SK-N-SH (cell line): Measurements from ENCODE around the gene SURF4. TPM values are rescaled to one million over a fixed set of nuclear protein-coding genes. Genes with fewer than 3 reads are reported as not detected.

ENCODE experiments used
- CTCF ChIA-PET: fragments of 300-600, 350-600 bp; formaldehyde crosslinking; extraction: SDS; loops from one replicate; lab custom pipeline; 2021; lab: Yijun Ruan, JAX
- POLR2A ChIA-PET: fragments of 350-600 bp; sonication (Branson Sonifier 250); formaldehyde crosslinking; extraction: SDS; loops from one replicate; lab custom pipeline; 2020; ENCODE audit warnings: antibody characterized with exemption, inconsistent platforms; lab: Yijun Ruan, JAX
- DNase-seq: peaks from one replicate; pipeline ENCODE4 v3.0.0; 2012
- H2AFZ ChIP-seq: fragments of 200-600 bp; sonication (generic); 2 replicates; pipeline ENCODE4 v1.8.1; 2016; ENCODE audit warnings: antibody characterized with exemption, mild to moderate bottlenecking, low read depth
- H3F3A ChIP-seq: fragments of 200-600 bp; sonication (generic); replicated peaks from 2 replicates; pipeline ENCODE3; 2016; ENCODE audit warnings: antibody characterized with exemption, mild to moderate bottlenecking; ENCODE audit not compliant: insufficient read depth
- H3K27ac ChIP-seq, 2 experiments: fragments of 200-500 bp in 1 of 2; fragments of 200-600 bp in 1 of 2; sonication (Bioruptor generic) in 1 of 2; sonication (generic), shearing (Covaris generic) in 1 of 2; 2 replicates each; pipeline versions ENCODE4 v1.5.1 to v1.6.1; 2014 to 2016; ENCODE audit warnings: low read depth in 2 of 2, inconsistent platforms in 1 of 2, low read length in 1 of 2, mild to moderate bottlenecking in 1 of 2, mixed read lengths in 1 of 2
- H3K27me3 ChIP-seq: fragments of 200-600 bp; sonication (generic), shearing (Covaris generic); 2 replicates; pipeline ENCODE4 v1.6.1; 2016; ENCODE audit warnings: mixed run types; ENCODE audit not compliant: insufficient read depth
- H3K36me3 ChIP-seq, 2 experiments: fragments of 200-500 bp in 1 of 2; fragments of 200-600 bp in 1 of 2; sonication (Bioruptor generic) in 1 of 2; sonication (generic) in 1 of 2; replicated peaks in 1 of 2; 2 replicates each; pipeline versions ENCODE3 to v1.5.1; 2014 to 2016; ENCODE audit warnings: low read length in 1 of 2, mild to moderate bottlenecking in 1 of 2; ENCODE audit not compliant: insufficient read depth in 2 of 2, control insufficient read depth in 1 of 2
- H3K4me1 ChIP-seq, 2 experiments: fragments of 200-500 bp in 1 of 2; fragments of 200-600 bp in 1 of 2; sonication (Bioruptor generic) in 1 of 2; sonication (generic), shearing (Covaris generic) in 1 of 2; 2 replicates each; pipeline versions ENCODE4 v1.5.1 to v1.6.1; 2014 to 2016; ENCODE audit warnings: low read depth in 1 of 2, low read length in 1 of 2, mixed run types in 1 of 2; ENCODE audit not compliant: insufficient read depth in 2 of 2, control insufficient read depth in 1 of 2
- H3K4me2 ChIP-seq: fragments of 200-600 bp; sonication (generic), shearing (Covaris generic); 2 replicates; pipeline ENCODE4 v1.6.1; 2017; ENCODE audit warnings: mixed run types
- H3K4me3 ChIP-seq, 2 experiments: fragments of 200-500 bp in 1 of 2; fragments of 200-600 bp in 1 of 2; sonication (Bioruptor generic) in 1 of 2; sonication (generic), shearing (Covaris generic) in 1 of 2; 2 replicates each; pipeline versions ENCODE4 v1.5.1 to v1.8.1; 2014 to 2016; ENCODE audit warnings: low read depth in 2 of 2, inconsistent platforms in 1 of 2, low read length in 1 of 2, mild to moderate bottlenecking in 1 of 2, mixed read lengths in 1 of 2, moderate library complexity in 1 of 2
- H3K79me2 ChIP-seq: fragments of 200-600 bp; sonication (generic); 2 replicates; pipeline ENCODE4 v1.8.1; 2017; ENCODE audit warnings: mild to moderate bottlenecking; ENCODE audit not compliant: insufficient read depth
- H3K9ac ChIP-seq: fragments of 200-600 bp; sonication (generic); 2 replicates; pipeline ENCODE4 v1.6.1; 2017; ENCODE audit warnings: mixed run types
- H3K9me2 ChIP-seq: fragments of 200-600 bp; sonication (generic); 2 replicates; pipeline ENCODE4 v1.6.1; 2017; ENCODE audit warnings: mixed run types
- H3K9me3 ChIP-seq: fragments of 200-600 bp; sonication (generic); 2 replicates; pipeline ENCODE4 v1.6.1; 2017; ENCODE audit warnings: mixed run types, mild to moderate bottlenecking, moderate library complexity
- H4K20me1 ChIP-seq: fragments of 200-600 bp; sonication (generic); 2 replicates; pipeline ENCODE4 v1.6.1; 2017; ENCODE audit warnings: mild to moderate bottlenecking, mixed run types; ENCODE audit not compliant: insufficient read depth
- ELF1 ChIP-seq: IDR thresholded peaks from 2 replicates; pipeline ENCODE4 v1.4.0; 2012
- FOSL2 ChIP-seq: IDR thresholded peaks from 2 replicates; pipeline ENCODE4 v1.4.0; 2012; ENCODE audit warnings: low read depth, mild to moderate bottlenecking, moderate library complexity, borderline replicate concordance
- FOXJ3 ChIP-seq: sonication (generic); formaldehyde crosslinking; IDR thresholded peaks from 2 replicates; pipeline ENCODE4 v1.5.1; 2020; ENCODE audit warnings: mild to moderate bottlenecking, missing genetic modification reagents
- JUND ChIP-seq: IDR thresholded peaks from 2 replicates; pipeline ENCODE4 v1.4.0; 2012
- MEF2A ChIP-seq: IDR thresholded peaks from 2 replicates; pipeline ENCODE4 v1.4.0; 2012; ENCODE audit warnings: low read depth, borderline replicate concordance
- MXI1 ChIP-seq: IDR thresholded peaks from 2 replicates; pipeline ENCODE4 v1.6.1; 2012; ENCODE audit warnings: mild to moderate bottlenecking, low read depth, low read length, improper control_type of control experiment
- NRF1 ChIP-seq: IDR thresholded peaks from 2 replicates; pipeline ENCODE4 v1.6.1; 2012; ENCODE audit warnings: low read depth, mild to moderate bottlenecking, low read length
- TAF1 ChIP-seq: IDR thresholded peaks from 2 replicates; pipeline ENCODE4 v1.6.1; 2012; ENCODE audit warnings: low read depth, mild to moderate bottlenecking, low read length, moderate library complexity, borderline replicate concordance
- WGBS: methylation state at CpG from one replicate; pipeline ENCODE4 v1.1.6; 2017; ENCODE audit warnings: low lambda C conversion rate; 5-methylcytosine and 5-hydroxymethylcytosine counted together
- polyA plus RNA-seq, 3 experiments: library from polyadenylated mRNA; depleted of rRNA; stranded (reverse); fragments of >200 nt; gene quantifications; 2 replicates each; pipeline ENCODE4 v1.2.3, GENCODE V29; 2012
- TF ChIP-seq, protein P1 (sequence below): IDR thresholded peaks from 2 replicates; pipeline ENCODE4 v1.6.1; 2012; ENCODE audit warnings: mild to moderate bottlenecking, low read depth, low read length, moderate library complexity
- TF ChIP-seq, protein P2 (sequence below): fragments of 150-350 bp; IDR thresholded peaks from 2 replicates; pipeline ENCODE4 v1.6.1; 2017; ENCODE audit warnings: antibody characterized with exemption, low read length, low read depth, borderline replicate concordance
- TF ChIP-seq, protein P3 (sequence below): IDR thresholded peaks from 2 replicates; pipeline ENCODE4; 2012

Gene SURF4
- polyA plus RNA-seq, 1 of the 3 experiments (the other 2 are of a cell fraction), result 165 TPM

DNA sequence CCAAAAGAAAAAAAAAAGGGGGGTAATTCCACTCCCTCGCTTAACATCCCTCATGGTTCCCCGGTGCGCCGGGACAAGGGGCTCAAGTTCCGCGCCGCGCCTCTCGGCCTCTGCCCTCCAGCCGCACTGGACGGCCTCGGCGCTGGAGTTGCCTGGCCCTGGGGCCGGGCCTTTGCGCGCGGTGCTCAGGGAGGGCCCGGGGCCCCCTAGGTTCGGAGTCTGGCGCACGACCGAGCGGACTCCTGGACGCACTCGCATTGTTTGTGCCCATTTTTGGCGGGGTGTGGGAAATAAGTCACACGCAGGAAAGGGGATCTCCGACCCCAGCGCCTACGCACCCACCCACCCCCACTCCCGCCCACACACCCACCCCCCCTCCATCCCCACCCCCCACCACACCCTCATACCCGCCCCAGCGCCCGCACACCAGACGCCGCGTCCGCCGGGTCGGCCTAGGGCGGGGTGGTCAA is 28.3 kb downstream of the SURF4 start:
- Histone ChIP-seq H3K27me3 (no peaks in the 10 kb centered on the region), H3K79me2 (peaks cover 54% of the 10 kb centered on the region), H4K20me1 (peaks cover 43% of the 10 kb centered on the region), H3K36me3 (peaks cover 47 to 70% of the 10 kb centered on the region in 2 experiments), H3K9me2 (no peaks in the 10 kb centered on the region), H3F3A (peaks cover 31% of the 10 kb centered on the region), H3K4me2 (peak overlapping the region; percentile 94), H3K9ac (peak overlapping the region; percentile 99), H3K4me1 (peaks cover 8 to 27% of the 10 kb centered on the region in 2 experiments; a peak in 2 of 4 replicates), H3K9me3 (no peaks in the 10 kb centered on the region), H2AFZ (peak overlapping the region; percentile 9; the same call in 1 of the 2 replicates), H3K4me3 (peak overlapping the region; percentile 99), H3K27ac (peak overlapping the region; percentile 89 to 97)
- CTCF ChIA-PET, result interaction anchor here (0.7 to 1.7 kb wide), 5 partner anchors 9 to 1480 kb away, joined by 3 to 6 read pairs (median 4); partner anchors contain the start of genes SURF1 and SURF2
- DNase-seq, result peak; percentile 90
- TF ChIP-seq, protein P1, sequence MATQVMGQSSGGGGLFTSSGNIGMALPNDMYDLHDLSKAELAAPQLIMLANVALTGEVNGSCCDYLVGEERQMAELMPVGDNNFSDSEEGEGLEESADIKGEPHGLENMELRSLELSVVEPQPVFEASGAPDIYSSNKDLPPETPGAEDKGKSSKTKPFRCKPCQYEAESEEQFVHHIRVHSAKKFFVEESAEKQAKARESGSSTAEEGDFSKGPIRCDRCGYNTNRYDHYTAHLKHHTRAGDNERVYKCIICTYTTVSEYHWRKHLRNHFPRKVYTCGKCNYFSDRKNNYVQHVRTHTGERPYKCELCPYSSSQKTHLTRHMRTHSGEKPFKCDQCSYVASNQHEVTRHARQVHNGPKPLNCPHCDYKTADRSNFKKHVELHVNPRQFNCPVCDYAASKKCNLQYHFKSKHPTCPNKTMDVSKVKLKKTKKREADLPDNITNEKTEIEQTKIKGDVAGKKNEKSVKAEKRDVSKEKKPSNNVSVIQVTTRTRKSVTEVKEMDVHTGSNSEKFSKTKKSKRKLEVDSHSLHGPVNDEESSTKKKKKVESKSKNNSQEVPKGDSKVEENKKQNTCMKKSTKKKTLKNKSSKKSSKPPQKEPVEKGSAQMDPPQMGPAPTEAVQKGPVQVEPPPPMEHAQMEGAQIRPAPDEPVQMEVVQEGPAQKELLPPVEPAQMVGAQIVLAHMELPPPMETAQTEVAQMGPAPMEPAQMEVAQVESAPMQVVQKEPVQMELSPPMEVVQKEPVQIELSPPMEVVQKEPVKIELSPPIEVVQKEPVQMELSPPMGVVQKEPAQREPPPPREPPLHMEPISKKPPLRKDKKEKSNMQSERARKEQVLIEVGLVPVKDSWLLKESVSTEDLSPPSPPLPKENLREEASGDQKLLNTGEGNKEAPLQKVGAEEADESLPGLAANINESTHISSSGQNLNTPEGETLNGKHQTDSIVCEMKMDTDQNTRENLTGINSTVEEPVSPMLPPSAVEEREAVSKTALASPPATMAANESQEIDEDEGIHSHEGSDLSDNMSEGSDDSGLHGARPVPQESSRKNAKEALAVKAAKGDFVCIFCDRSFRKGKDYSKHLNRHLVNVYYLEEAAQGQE, result no peak
- TF ChIP-seq FOSL2, result no peak
- TF ChIP-seq, protein P2, sequence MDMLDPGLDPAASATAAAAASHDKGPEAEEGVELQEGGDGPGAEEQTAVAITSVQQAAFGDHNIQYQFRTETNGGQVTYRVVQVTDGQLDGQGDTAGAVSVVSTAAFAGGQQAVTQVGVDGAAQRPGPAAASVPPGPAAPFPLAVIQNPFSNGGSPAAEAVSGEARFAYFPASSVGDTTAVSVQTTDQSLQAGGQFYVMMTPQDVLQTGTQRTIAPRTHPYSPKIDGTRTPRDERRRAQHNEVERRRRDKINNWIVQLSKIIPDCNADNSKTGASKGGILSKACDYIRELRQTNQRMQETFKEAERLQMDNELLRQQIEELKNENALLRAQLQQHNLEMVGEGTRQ, result no peak
- TF ChIP-seq MXI1, result 0 out of 2 replicates have a peak, but pooled peaks have one; percentile 9
- no peak for TF ChIP-seq JUND
- POLR2A ChIA-PET, result interaction anchor here (0.6 to 1.7 kb wide), 15 partner anchors 8 to 180 kb away, joined by 3 to 16 read pairs (median 4); partner anchors contain the start of genes CACFD1, STKLD1, SURF1 and SURF2
- WGBS, result 3% methylated on average over 13 of the region's 41 CpGs

DNA sequence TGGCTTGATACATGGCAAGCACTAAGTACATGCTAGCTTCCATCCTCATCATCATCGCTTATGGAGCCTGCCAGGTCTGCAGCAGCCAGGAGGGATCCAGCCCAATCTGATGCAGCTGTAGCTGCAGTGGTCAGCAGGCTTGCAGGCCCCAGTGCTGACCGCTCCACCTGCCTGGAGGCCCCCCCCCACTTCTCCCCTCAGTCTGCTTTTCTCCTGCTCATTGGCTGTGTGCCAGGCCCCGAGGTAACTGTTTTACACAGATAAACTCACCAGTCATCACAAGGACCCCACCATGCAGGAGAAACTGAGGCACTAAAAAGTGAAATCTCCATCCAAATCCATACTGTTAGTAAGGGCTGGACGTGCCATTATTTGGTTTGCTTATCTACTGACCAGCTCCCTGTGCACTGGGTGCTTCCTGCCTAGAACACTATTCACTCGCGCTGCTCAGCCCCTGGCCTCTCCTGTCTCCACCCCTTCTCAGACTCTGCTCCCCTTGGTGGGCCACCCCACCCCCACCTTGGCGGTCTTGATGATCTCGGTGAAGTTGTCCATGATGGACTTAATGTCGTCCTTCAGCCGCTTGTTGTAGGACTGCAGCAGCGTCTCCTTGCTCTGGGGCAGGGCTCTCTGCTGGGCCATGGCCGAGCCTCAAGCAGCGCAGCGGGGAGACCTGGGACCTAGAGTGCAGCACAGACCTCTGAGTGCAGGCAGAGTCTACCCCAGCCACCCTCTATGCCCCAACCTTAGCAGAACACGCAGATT is 29.7 kb downstream of the SURF4 start:
- peaks cover 35% of the 10 kb centered on the region for H4K20me1 ChIP-seq
- peak overlapping the region; percentile 99 for H3K4me3 ChIP-seq
- H3K4me2 ChIP-seq, result peak overlapping the region; percentile 94
- no peaks in the 10 kb centered on the region for H3K9me3 ChIP-seq
- H3K4me1 ChIP-seq, result peaks cover 8 to 27% of the 10 kb centered on the region in 2 experiments; a peak in 2 of 4 replicates
- H3K27me3 ChIP-seq, result no peaks in the 10 kb centered on the region
- peak; percentile 33 for DNase-seq
- H3K79me2 ChIP-seq, result peaks cover 54% of the 10 kb centered on the region
- POLR2A ChIA-PET, result interaction anchor here (0.9 to 1.5 kb wide), 2 partner anchors 9 to 11 kb away, joined by 3 to 4 read pairs; no protein-coding TSS in a partner anchor
- WGBS, result 81% methylated on average over 12 of the region's 15 CpGs
- TF ChIP-seq ELF1 (no peak), MEF2A (no peak), NRF1 (no peak), FOXJ3 (CRISPR knock-in tag) (no peak), TAF1 (no peak), FOSL2 (no peak)
- TF ChIP-seq, protein P3, sequence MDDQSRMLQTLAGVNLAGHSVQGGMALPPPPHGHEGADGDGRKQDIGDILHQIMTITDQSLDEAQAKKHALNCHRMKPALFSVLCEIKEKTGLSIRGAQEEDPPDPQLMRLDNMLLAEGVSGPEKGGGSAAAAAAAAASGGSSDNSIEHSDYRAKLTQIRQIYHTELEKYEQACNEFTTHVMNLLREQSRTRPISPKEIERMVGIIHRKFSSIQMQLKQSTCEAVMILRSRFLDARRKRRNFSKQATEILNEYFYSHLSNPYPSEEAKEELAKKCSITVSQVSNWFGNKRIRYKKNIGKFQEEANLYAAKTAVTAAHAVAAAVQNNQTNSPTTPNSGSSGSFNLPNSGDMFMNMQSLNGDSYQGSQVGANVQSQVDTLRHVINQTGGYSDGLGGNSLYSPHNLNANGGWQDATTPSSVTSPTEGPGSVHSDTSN, result no peak
- H3K9ac ChIP-seq, result peak overlapping the region; percentile 99; the same call in 1 of the 2 replicates
- no peak overlapping the region; a peak in 1 of 4 replicates for H3K27ac ChIP-seq
- H2AFZ ChIP-seq, result no peak overlapping the region
- peaks cover 18% of the 10 kb centered on the region for H3F3A ChIP-seq
- H3K9me2 ChIP-seq, result no peaks in the 10 kb centered on the region
- CTCF ChIA-PET, result interaction anchor here (1.1 kb wide), 1 partner anchor 160 kb away, joined by 3 read pairs; no protein-coding TSS in a partner anchor
- peaks cover 38 to 68% of the 10 kb centered on the region in 2 experiments for H3K36me3 ChIP-seq
